GM19397 (cell line): ENCODE data around the gene C2CD3.

Experiments used
- ATAC-seq: cut with Tn5 transposase; IDR thresholded peaks from one replicate; pipeline ENCODE4 v1.9.1; 2021; ENCODE audit warnings: mild to moderate bottlenecking, moderate library complexity; ENCODE audit not compliant: unreplicated experiment

The C2CD3 gene

GRCh38 chr11:74023276-74023675 lies 147.5 kb downstream of the C2CD3 start:
- ATAC-seq, result no peak

GRCh38 chr11:74022546-74022945 lies 148.3 kb downstream of the C2CD3 start:
- no peak for ATAC-seq

GRCh38 chr11:74021998-74022397 lies 148.8 kb downstream of the C2CD3 start:
- ATAC-seq, result no peak

- peak; percentile 59 for ATAC-seq
Measured at GRCh38 chr11:74020539-74020938, 150.3 kb downstream of the C2CD3 start.

GRCh38 chr11:74019860-74020259 lies 150.9 kb downstream of the C2CD3 start:
- no peak for ATAC-seq

- ATAC-seq, result no peak
Measured at GRCh38 chr11:74019104-74019738, 151.6 kb downstream of the C2CD3 start.

- ATAC-seq, result no peak
Measured at GRCh38 chr11:74018331-74019005, 152.3 kb downstream of the C2CD3 start.

- ATAC-seq, result no peak
Measured at GRCh38 chr11:74017631-74018030, 153.2 kb downstream of the C2CD3 start.

- ATAC-seq, result no peak
Measured at GRCh38 chr11:74015919-74016684, 154.7 kb downstream of the C2CD3 start.

- ATAC-seq, result no peak
Measured at GRCh38 chr11:74014880-74015279, 155.9 kb downstream of the C2CD3 start.

- no peak for ATAC-seq
Measured at GRCh38 chr11:74013141-74013540, 157.7 kb downstream of the C2CD3 start.

- no peak for ATAC-seq
Measured at GRCh38 chr11:74012074-74012809, 158.6 kb downstream of the C2CD3 start.

- peak; percentile 47 for ATAC-seq
Measured at GRCh38 chr11:74011360-74012073, 159.3 kb downstream of the C2CD3 start.

- no peak for ATAC-seq
Measured at GRCh38 chr11:74010306-74011300, 160.2 kb downstream of the C2CD3 start.

GRCh38 chr11:74009675-74010305 lies 161.0 kb downstream of the C2CD3 start:
- ATAC-seq, result no peak

- no peak for ATAC-seq
Measured at GRCh38 chr11:74009230-74009547, 161.6 kb downstream of the C2CD3 start.

GRCh38 chr11:74008373-74009229 lies 162.2 kb downstream of the C2CD3 start, which contains the start of gene UCP3:
UCP3 (minus strand) TSS chr11:74009085; CDS start chr11:74007042, 2,043 bp downstream.
- ATAC-seq, result no peak
